GM08714 (cell line): ENCODE data around the gene MACROD1.

Experiments used
- H3K4me3 ChIP-seq: fragments of 200-500 bp; sonication (Bioruptor generic); 2 replicates; pipeline ENCODE4 v1.5.1; 2014; ENCODE audit warnings: mild to moderate bottlenecking, low read length, inconsistent platforms
- ZNF274 ChIP-seq: IDR thresholded peaks from 2 replicates; pipeline ENCODE4 v1.6.1; 2012; ENCODE audit warnings: mild to moderate bottlenecking, low read depth, low read length

MACROD1 gene

GRCh38 chr11:64093233-64094039 is 72.5 kb downstream of the MACROD1 start:
- H3K4me3 ChIP-seq, result no peak overlapping the region
- TF ChIP-seq ZNF274, result no peak

GRCh38 chr11:64092761-64093136 is 73.2 kb downstream of the MACROD1 start:
- no peak for TF ChIP-seq ZNF274
- no peak overlapping the region for H3K4me3 ChIP-seq

DNA sequence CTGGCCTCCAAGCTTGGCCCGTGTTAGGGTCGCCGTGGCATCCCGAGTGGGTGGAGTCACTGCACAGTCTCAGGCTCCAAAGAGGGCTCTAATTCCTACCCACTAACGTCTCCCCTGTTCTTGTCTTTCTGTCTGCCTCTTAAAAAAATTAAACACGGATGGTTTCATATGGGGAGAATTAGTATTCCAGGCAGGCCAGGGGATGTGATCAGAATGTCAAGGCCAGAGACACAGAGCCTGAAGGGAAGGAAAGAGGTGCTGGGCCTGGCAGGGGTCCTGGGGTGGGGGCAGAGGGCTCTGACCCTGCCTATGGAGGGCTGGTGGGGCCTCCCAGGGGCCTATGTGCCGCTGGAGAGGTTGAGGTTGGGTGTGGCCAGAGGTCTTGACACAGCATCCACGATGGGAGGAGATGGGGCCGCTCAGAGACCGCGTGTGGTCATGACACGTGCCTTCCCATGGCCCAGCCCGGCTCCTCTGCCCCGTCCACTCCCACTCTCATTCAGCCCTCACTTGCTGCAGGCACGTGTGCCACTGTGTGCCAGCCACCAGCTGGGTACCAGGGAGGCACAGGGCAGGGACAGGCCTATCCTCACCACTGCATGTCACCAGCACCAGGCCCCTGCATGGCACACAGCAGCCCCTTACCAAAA is 73.7 kb downstream of the MACROD1 start:
- H3K4me3 ChIP-seq, result no peak overlapping the region
- no peak for TF ChIP-seq ZNF274

DNA sequence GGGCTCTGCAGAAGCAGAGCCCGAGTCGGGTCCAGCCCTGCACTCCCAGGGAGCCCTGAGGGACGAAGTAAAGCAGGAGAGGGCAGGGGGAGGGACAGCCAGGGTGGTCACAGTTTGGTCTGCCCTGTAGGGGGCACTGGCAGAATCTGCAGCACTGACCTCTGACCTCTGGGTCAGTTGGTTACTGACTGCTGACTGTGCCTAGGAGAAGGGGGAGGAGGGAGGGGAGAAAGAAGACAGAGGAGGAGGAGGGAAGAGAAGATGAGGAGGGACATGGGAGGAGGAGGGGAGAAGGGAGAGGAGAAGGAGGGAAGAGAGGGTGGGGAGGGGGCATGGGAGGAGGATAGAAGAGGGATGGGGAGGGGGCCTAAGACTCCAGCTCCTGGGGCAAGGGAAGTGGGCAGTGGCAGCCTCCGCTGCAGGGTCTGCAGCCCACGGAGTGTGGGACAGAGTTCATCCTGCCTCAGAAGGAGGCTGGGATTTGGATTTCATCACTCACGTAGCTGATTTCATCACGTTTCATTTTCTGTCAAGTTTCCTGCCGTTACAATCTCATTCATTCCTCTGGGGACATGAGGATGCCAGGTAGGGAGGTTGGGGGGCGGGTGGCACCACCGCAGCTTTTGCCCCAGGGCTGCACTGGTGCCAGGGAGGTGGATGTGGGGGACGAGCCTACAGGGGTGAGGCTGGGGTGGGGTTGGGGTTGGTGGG is 75.0 kb downstream of the MACROD1 start:
- no peak for TF ChIP-seq ZNF274
- H3K4me3 ChIP-seq, result no peak overlapping the region

DNA sequence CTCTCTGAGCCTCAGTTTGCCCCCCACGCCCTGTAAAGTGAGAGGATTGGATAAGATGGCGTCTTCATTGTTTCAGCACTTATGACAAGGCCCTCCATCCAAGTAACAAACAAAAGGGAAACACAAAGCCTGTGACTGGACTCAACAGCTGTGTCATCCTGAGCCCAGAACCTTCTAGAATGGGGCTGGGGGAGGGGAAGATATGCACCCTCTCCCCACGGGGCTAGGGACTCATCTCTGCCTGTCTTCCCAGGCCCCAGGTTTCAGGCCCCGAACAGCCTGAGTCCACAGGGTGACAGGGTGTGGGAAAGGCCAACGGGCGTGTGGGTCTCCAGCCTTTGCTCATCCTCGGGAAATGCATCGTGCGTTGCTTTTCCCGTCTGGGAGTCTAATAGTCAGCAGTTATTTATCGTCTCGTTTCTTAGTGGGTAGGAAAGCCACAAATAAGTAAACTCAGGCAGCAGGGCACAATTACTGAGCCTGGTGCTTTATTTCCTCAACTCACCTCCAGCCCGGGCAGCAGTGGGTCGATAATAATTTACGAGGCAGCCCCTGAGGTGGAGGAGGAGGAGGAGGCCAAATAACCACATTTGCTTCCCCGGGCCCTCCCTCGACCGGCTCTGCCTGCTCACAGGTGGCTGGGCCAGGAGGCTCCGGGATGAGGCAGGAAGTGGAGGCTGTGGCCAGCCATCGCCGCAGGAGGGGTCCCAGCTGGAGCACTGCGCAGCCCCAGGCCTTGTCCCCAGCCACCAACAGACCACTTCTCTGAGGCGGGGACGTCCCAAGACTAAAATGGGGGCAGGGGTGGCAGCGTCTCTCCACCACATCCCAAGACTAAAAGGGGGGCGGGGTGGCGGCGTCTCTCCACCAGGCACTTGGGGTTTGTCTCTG is 75.8 kb downstream of the MACROD1 start:
- TF ChIP-seq ZNF274, result no peak
- no peak overlapping the region for H3K4me3 ChIP-seq

DNA sequence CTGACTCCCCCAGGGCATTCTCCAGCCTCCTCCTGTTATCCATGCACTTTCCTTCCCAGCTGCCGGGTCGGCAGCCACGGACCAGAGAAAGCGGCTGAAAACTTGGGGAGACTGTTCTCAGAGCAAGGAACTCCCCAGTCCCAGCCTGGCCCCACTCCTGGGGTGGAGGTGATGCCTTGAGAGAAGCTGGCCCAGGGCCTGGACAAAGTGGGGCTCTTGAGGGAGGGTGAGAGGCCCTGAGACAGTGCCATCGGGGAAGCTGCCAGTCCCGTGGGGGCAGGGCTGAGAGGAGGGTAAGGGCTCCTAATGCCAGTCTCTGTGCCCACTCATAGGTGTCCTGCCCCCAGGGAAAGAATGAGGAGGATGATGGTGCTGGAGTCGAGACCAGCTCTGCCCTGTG is 76.4 kb downstream of the MACROD1 start:
- no peak for TF ChIP-seq ZNF274
- H3K4me3 ChIP-seq, result no peak overlapping the region

- no peak for TF ChIP-seq ZNF274
- H3K4me3 ChIP-seq, result no peak overlapping the region
These were observed 76.9 kb downstream of the MACROD1 start for GRCh38 chr11:64089027-64089360.

GRCh38 chr11:64088162-64089026 is 77.5 kb downstream of the MACROD1 start:
- no peak for TF ChIP-seq ZNF274
- no peak overlapping the region for H3K4me3 ChIP-seq

GRCh38 chr11:64086258-64087123 is 79.4 kb downstream of the MACROD1 start:
- no peak overlapping the region for H3K4me3 ChIP-seq
- no peak for TF ChIP-seq ZNF274

DNA sequence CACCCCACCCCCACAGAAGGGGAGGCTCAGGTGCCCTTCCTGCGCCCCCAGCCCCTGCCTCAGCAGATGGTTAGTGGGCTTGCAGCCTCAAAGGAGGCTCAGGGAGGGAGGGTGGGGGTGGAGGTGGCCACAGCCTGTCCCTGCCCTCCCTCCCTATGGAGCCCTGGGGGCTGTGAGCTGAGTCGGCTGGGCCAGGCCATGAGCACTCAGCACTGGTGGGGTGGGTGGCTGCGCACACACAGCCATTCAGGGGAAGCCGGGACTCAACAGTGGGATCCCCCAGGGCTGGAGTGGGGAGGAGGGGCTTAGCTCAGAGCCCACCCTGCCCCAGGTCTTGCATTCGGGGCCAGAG is 80.0 kb downstream of the MACROD1 start:
- TF ChIP-seq ZNF274, result no peak
- no peak overlapping the region for H3K4me3 ChIP-seq

- TF ChIP-seq ZNF274, result no peak
- no peak overlapping the region for H3K4me3 ChIP-seq
These were observed 80.8 kb downstream of the MACROD1 start for GRCh38 chr11:64084951-64085710.
